PC-3 (cell line): ENCODE data around the gene PDE6C.

Experiments
- EZH2 ChIP-seq: fragments of 300-600 bp; sonication (generic); IDR thresholded peaks from one replicate; pipeline ENCODE4 v1.6.1; 2017; ENCODE audit warnings: antibody characterized with exemption, mild to moderate bottlenecking, low read length; ENCODE audit not compliant: unreplicated experiment
- TF ChIP-seq, protein P1 (sequence below): fragments of 300-600 bp; sonication (generic); conservative IDR thresholded peaks from 2 replicates; pipeline ENCODE4 v1.5.1; 2017; ENCODE audit warnings: antibody characterized with exemption, low read depth, mild to moderate bottlenecking, low read length

DNA sequence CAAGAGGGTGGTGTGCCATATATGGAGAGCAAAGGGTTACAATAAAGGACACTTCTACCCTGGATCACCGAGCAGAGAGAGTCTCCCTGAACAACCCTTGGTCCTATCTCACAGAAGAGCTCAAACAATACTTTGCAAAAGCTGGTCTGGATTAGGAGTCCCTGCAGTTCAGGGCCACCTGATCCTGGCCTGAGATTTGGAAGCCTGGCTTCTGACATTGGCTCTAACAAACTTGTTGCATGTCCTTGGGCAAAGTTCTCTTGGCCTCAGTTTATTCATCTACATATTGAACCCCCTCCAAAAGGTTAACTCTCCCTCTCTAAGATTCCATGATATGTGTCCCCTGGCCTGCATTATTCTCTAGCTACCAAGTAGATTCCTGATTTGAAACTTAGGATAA, 13.0 kb upstream of the PDE6C start:
- TF ChIP-seq EZH2, result no peak
- TF ChIP-seq, protein P1, sequence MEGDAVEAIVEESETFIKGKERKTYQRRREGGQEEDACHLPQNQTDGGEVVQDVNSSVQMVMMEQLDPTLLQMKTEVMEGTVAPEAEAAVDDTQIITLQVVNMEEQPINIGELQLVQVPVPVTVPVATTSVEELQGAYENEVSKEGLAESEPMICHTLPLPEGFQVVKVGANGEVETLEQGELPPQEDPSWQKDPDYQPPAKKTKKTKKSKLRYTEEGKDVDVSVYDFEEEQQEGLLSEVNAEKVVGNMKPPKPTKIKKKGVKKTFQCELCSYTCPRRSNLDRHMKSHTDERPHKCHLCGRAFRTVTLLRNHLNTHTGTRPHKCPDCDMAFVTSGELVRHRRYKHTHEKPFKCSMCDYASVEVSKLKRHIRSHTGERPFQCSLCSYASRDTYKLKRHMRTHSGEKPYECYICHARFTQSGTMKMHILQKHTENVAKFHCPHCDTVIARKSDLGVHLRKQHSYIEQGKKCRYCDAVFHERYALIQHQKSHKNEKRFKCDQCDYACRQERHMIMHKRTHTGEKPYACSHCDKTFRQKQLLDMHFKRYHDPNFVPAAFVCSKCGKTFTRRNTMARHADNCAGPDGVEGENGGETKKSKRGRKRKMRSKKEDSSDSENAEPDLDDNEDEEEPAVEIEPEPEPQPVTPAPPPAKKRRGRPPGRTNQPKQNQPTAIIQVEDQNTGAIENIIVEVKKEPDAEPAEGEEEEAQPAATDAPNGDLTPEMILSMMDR, result no peak
